NB4 (cell line): ENCODE measurements around the gene PDE6B.

Experiments
- MYC ChIP-seq: IDR thresholded peaks from 2 replicates; pipeline ENCODE4 v1.6.1; 2011; ENCODE audit warnings: low read depth, low read length
- TF ChIP-seq, protein P1 (sequence below): IDR thresholded peaks from one replicate; pipeline ENCODE4 v1.5.1; 2012; ENCODE audit warnings: low read depth, low read length

GRCh38 chr4:671769-672168, 46.4 kb downstream of the PDE6B start:
- TF ChIP-seq, protein P1, sequence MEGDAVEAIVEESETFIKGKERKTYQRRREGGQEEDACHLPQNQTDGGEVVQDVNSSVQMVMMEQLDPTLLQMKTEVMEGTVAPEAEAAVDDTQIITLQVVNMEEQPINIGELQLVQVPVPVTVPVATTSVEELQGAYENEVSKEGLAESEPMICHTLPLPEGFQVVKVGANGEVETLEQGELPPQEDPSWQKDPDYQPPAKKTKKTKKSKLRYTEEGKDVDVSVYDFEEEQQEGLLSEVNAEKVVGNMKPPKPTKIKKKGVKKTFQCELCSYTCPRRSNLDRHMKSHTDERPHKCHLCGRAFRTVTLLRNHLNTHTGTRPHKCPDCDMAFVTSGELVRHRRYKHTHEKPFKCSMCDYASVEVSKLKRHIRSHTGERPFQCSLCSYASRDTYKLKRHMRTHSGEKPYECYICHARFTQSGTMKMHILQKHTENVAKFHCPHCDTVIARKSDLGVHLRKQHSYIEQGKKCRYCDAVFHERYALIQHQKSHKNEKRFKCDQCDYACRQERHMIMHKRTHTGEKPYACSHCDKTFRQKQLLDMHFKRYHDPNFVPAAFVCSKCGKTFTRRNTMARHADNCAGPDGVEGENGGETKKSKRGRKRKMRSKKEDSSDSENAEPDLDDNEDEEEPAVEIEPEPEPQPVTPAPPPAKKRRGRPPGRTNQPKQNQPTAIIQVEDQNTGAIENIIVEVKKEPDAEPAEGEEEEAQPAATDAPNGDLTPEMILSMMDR, result no peak
- TF ChIP-seq MYC, result no peak
